ENCODE measurements around the gene ASF1B.

Gene ASF1B

DNA sequence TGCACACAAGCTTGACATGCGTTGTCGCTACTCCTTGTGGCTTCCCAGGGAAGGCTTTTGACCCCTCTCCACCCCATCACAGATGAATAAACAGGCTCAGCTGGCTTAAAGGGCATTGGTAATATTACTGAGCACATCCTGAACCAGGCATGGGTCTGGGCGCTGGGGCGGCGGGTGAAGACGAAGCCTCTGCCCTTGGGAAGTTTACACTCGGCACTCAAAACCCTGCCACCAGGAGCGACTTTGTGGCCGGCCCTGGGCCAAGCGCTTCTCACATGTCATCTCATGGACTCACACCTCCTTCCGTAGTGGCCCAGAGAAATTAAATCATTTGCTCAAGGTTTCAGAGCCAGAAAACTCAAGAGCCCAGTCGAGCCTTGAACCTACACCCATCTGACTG is 32.6 kb upstream of the ASF1B start:
- Histone ChIP-seq H3K9ac (no peak overlapping the region), H3K4me1 (no peaks in the 10 kb centered on the region), H3K36me3 (ENCODE audit: control insufficient read depth, insufficient read depth, low read length) (no peaks in the 10 kb centered on the region), H3K4me3 (ENCODE audit: low read depth, low read length) (no peak overlapping the region), H3K27me3 (ENCODE audit: control insufficient read depth, insufficient read depth, low read length) (no peaks in the 10 kb centered on the region), H3K9me3 (ENCODE audit: control insufficient read depth, low read length) (no peaks in the 10 kb centered on the region), H3K79me2 (peaks cover 4% of the 10 kb centered on the region), H3K27ac (no peak overlapping the region), H2AFZ (no peak overlapping the region), H3K4me2 (ENCODE audit: low read length) (no peak overlapping the region)
- no peak for TF ChIP-seq CTCF (IDR thresholded peaks at IDR 0.05)

DNA sequence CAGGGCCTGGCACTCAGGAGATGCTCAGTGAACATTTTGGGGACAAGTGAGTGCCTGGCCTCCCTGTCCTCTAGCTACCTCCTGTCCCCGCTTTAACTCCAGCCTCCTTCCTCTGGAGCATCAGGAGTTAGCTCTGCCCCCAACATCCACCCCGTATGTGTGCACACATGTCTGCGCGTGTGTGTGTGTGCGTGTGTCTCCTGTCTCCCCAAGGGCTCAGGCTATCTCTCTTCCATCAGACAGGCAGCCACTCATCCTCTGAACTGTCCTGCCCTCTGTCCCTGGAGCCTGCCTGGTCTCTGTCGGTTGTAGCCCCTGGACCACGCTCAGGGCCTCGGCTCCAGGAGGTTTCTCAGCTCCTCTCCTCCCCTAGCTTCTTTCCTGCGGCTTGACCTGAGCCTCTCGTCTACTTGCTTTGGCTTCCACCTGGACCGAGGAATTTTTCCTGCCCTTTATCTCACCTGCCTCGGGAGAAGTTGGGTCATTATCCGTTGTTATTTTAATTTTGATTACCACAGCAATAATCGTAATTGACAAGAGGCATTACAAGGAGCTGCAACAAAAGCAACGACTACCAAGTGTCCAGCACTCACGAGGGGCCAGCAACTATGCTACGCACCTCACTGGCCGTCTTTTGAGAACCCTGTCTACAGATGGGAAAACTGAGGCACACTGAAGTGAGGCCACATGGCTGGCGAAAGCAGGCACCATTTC is 32.0 kb upstream of the ASF1B start:
- no peaks in the 10 kb centered on the region for H3K9me3 ChIP-seq (ENCODE audit: control insufficient read depth, low read length)
- peaks cover 4% of the 10 kb centered on the region for H3K79me2 ChIP-seq
- TF ChIP-seq CTCF (IDR thresholded peaks at IDR 0.05), result no peak
- no peaks in the 10 kb centered on the region for H3K4me1 ChIP-seq
- H3K27me3 ChIP-seq (ENCODE audit: control insufficient read depth, insufficient read depth, low read length), result no peaks in the 10 kb centered on the region
- no peak overlapping the region for H3K4me2 ChIP-seq (ENCODE audit: low read length)
- H2AFZ ChIP-seq, result no peak overlapping the region
- H3K4me3 ChIP-seq (ENCODE audit: low read depth, low read length), result no peak overlapping the region
- no peak overlapping the region for H3K27ac ChIP-seq
- H3K36me3 ChIP-seq (ENCODE audit: control insufficient read depth, insufficient read depth, low read length), result no peaks in the 10 kb centered on the region
- H3K9ac ChIP-seq, result no peak overlapping the region

GRCh38 chr19:14167576-14168138 is 31.3 kb upstream of the ASF1B start:
- Histone ChIP-seq H3K4me3 (ENCODE audit: low read depth, low read length) (no peak overlapping the region), H3K27ac (no peak overlapping the region)

GRCh38 chr19:14166999-14167575 is 30.7 kb upstream of the ASF1B start:
- Histone ChIP-seq H3K9me3 (ENCODE audit: control insufficient read depth, low read length) (no peaks in the 10 kb centered on the region), H2AFZ (no peak overlapping the region), H3K36me3 (ENCODE audit: control insufficient read depth, insufficient read depth, low read length) (no peaks in the 10 kb centered on the region), H3K27me3 (ENCODE audit: control insufficient read depth, insufficient read depth, low read length) (no peaks in the 10 kb centered on the region), H3K27ac (no peak overlapping the region), H3K4me3 (ENCODE audit: low read depth, low read length) (no peak overlapping the region), H3K79me2 (peaks cover 4% of the 10 kb centered on the region), H3K4me1 (no peaks in the 10 kb centered on the region), H3K9ac (no peak overlapping the region), H3K4me2 (ENCODE audit: low read length) (no peak overlapping the region)
- no peak for TF ChIP-seq CTCF (IDR thresholded peaks at IDR 0.05)

More at GRCh38 chr19:14167576-14168138, 31.3 kb upstream of the ASF1B start:
- Histone ChIP-seq H3K9me3 (ENCODE audit: control insufficient read depth, low read length) (no peaks in the 10 kb centered on the region), H3K9ac (no peak overlapping the region), H3K36me3 (ENCODE audit: control insufficient read depth, insufficient read depth, low read length) (no peaks in the 10 kb centered on the region), H2AFZ (no peak overlapping the region), H3K27me3 (ENCODE audit: control insufficient read depth, insufficient read depth, low read length) (no peaks in the 10 kb centered on the region), H3K4me2 (ENCODE audit: low read length) (no peak overlapping the region), H3K4me1 (no peaks in the 10 kb centered on the region), H3K79me2 (peaks cover 4% of the 10 kb centered on the region)
- TF ChIP-seq CTCF (IDR thresholded peaks at IDR 0.05), result no peak

Measured in parathyroid adenoma (tissue), 2 donors.